NCI-H1417 treated with DMSO at 0.1 percent for 48 hours (cell line): ENCODE data around the gene ATP6V0A4.
"Not testable (repeated sequence)": the region's sequence is repeated elsewhere in the genome, so short reads cannot be mapped to it uniquely, and the experiment has no call there.

Experiments used
- DNase-seq: peaks from one replicate; lab custom pipeline; 2025; lab: John Stamatoyannopoulos, UW

The ATP6V0A4 gene

GRCh38 chr7:138750473-138750872 is 47.5 kb downstream of the ATP6V0A4 start:
- no peak for DNase-seq

GRCh38 chr7:138749960-138750359 is 48.0 kb downstream of the ATP6V0A4 start:
- DNase-seq, result no peak

GRCh38 chr7:138748666-138749065 is 49.3 kb downstream of the ATP6V0A4 start:
- DNase-seq, result no peak

GRCh38 chr7:138746073-138746472 is 51.9 kb downstream of the ATP6V0A4 start:
- DNase-seq, result no peak

GRCh38 chr7:138745189-138745588 is 52.8 kb downstream of the ATP6V0A4 start:
- no peak for DNase-seq

- no peak for DNase-seq
Observed at GRCh38 chr7:138741453-138741735, 56.6 kb downstream of the ATP6V0A4 start.

- DNase-seq, result no peak
Observed at GRCh38 chr7:138739859-138740258, 58.1 kb downstream of the ATP6V0A4 start.

GRCh38 chr7:138738551-138739335 is 59.3 kb downstream of the ATP6V0A4 start:
- DNase-seq, result peak; percentile 57

GRCh38 chr7:138738114-138738513 is 59.9 kb downstream of the ATP6V0A4 start:
- no peak for DNase-seq

- no peak for DNase-seq
Observed at GRCh38 chr7:138735399-138735798, 62.6 kb downstream of the ATP6V0A4 start.

GRCh38 chr7:138731733-138732132 is 66.3 kb downstream of the ATP6V0A4 start:
- DNase-seq, result not testable (repeated sequence)

- DNase-seq, result no peak
Observed at GRCh38 chr7:138729444-138729843, 68.6 kb downstream of the ATP6V0A4 start.

GRCh38 chr7:138727336-138728099 is 70.5 kb downstream of the ATP6V0A4 start:
- DNase-seq, result no peak

- DNase-seq, result no peak
Observed at GRCh38 chr7:138726288-138726687, 71.7 kb downstream of the ATP6V0A4 start.

GRCh38 chr7:138720286-138720685 is 77.7 kb downstream of the ATP6V0A4 start:
- no peak for DNase-seq

- DNase-seq, result no peak
Observed at GRCh38 chr7:138716889-138717288, 81.1 kb downstream of the ATP6V0A4 start.

GRCh38 chr7:138713191-138713590 is 84.8 kb downstream of the ATP6V0A4 start:
- no peak for DNase-seq

- no peak for DNase-seq
Observed at GRCh38 chr7:138712652-138713051, 85.3 kb downstream of the ATP6V0A4 start.

GRCh38 chr7:138710536-138711385 is 87.2 kb downstream of the ATP6V0A4 start:
- DNase-seq, result no peak

- DNase-seq, result no peak
Observed at GRCh38 chr7:138705167-138705566, 92.8 kb downstream of the ATP6V0A4 start.

- DNase-seq, result no peak
Observed at GRCh38 chr7:138701537-138701923, 96.5 kb downstream of the ATP6V0A4 start.

- no peak for DNase-seq
Observed at GRCh38 chr7:138700857-138701536, 97.0 kb downstream of the ATP6V0A4 start, which contains the start of gene SVOPL. Gene SVOPL, minus strand, starts transcription at chr7:138701362. Its CDS starts 22,317 bp downstream, at chr7:138679045.
